ENCODE measurements around the gene CREBBP.
A peak's percentile ranks its signal among the peaks of the same experiment; 100 is the strongest.

The CREBBP gene

DNA sequence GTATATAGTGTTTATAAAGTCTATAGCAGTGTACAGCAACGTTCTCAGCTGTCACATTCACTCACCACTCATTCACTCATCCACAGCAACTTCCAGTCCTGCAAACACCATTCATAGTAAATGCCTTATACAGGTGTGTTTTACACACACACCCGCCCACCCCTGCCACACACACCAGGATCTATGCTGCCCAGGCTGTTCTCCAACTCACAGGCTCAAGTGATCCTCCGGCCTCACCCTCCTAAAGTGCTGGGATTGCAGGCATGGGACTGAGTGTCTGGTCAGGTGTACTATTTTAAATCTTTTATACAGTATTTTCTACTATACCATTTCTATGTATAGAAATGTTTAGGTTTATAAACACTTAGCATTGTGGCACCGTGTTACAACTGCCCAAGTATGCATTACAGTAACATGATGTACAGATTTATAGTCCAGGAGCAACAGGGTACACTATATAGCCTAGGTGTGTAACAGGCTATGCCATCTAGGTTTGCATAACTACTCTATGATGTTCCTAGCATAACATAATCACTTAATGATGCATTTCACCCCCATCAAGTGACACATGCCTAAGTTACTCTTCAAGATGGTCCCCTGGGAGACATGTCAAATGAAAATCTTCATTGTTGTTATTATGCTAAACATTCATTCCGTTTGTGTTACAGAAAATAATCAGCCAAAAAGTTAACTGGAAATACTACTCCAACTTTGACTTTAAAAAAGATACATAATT is 42.5 kb downstream of the CREBBP start:
- Histone ChIP-seq H3K27ac (ENCODE audit: low read length) (no peak overlapping the region), H3K9me3 (ENCODE audit: control insufficient read depth in 2 of 2, low read length in 2 of 2) (peaks cover 0 to 3% of the 10 kb centered on the region in 2 donors), H3K36me3 (ENCODE audit: control insufficient read depth in 2 of 2, insufficient read depth in 2 of 2, low read length in 2 of 2) (no peaks in the 10 kb centered on the region), H3K27me3 (ENCODE audit: control insufficient read depth in 1 of 2, insufficient read depth in 2 of 2, low read length in 2 of 2) (no peaks in the 10 kb centered on the region), H3K4me1 (ENCODE audit: control insufficient read depth, insufficient read depth, low read length) (peaks cover 3% of the 10 kb centered on the region), H3K9ac (ENCODE audit: low read length in 2 of 2) (no peak overlapping the region), H3K4me3 (ENCODE audit: low read length in 2 of 2) (no peak overlapping the region)

DNA sequence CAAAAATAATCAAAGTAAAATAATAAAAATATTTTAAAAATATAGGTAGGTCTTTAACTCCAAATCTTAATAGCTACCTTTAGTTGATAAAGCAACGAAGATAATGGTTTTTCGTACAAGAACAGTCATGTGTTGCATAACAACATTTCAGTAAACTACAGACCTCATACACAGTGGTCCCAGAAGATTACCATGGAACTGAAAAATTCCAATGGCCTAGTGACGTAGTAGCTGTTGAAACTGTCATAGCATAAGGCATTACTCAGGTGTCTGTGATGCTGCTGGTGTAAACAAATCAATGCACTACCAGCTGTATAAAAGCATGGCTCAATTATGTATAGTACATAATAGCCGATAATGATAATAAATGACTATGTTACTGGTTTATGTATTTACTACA is 43.9 kb downstream of the CREBBP start:
- Histone ChIP-seq H3K9me3 (ENCODE audit: control insufficient read depth in 2 of 2, low read length in 2 of 2) (peaks cover 2 to 7% of the 10 kb centered on the region in 2 donors), H3K9ac (ENCODE audit: low read length in 2 of 2) (no peak overlapping the region), H3K27me3 (ENCODE audit: control insufficient read depth in 1 of 2, insufficient read depth in 2 of 2, low read length in 2 of 2) (no peaks in the 10 kb centered on the region), H3K4me3 (ENCODE audit: low read length in 2 of 2) (no peak overlapping the region), H3K27ac (ENCODE audit: low read length) (no peak overlapping the region), H3K36me3 (ENCODE audit: control insufficient read depth in 2 of 2, insufficient read depth in 2 of 2, low read length in 2 of 2) (no peaks in the 10 kb centered on the region), H3K4me1 (ENCODE audit: control insufficient read depth, insufficient read depth, low read length) (peaks cover 3% of the 10 kb centered on the region)

DNA sequence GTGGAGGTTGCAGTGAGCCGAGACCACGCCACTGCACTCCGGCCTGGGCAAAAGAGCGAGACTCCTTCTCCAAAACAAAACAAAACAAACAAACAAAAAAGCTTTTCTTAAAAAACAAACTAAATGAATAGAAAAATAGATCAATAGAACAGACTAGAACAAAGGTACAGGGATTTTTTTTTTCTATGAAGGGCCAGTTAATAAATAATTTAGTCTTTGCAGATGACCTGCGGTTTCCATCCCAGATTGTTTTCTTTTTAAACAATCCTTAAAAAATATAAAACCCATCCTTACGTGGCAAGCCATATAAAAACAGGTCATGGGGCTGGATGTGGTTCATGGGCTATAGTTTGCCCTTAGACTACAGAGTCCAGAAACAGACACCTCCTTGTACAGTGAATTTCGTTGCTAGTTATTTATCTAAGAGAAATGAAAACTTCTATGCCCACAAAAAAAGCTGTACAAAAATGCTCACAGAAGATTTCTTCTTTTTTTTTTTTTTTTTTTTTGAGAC is 45.4 kb downstream of the CREBBP start:
- no peak overlapping the region for H3K9ac ChIP-seq (ENCODE audit: low read length in 2 of 2)
- H3K27me3 ChIP-seq (ENCODE audit: control insufficient read depth in 1 of 2, insufficient read depth in 2 of 2, low read length in 2 of 2): no peaks in the 10 kb centered on the region
- no peak overlapping the region for H3K4me3 ChIP-seq (ENCODE audit: low read length in 2 of 2)
- H3K4me1 ChIP-seq (ENCODE audit: control insufficient read depth, insufficient read depth, low read length): peaks cover 3% of the 10 kb centered on the region
- no peak overlapping the region for H3K27ac ChIP-seq (ENCODE audit: low read length)
- no peaks in the 10 kb centered on the region for H3K36me3 ChIP-seq (ENCODE audit: control insufficient read depth in 2 of 2, insufficient read depth in 2 of 2, low read length in 2 of 2)
- peaks cover 2 to 7% of the 10 kb centered on the region in 2 donors for H3K9me3 ChIP-seq (ENCODE audit: control insufficient read depth in 2 of 2, low read length in 2 of 2)

DNA sequence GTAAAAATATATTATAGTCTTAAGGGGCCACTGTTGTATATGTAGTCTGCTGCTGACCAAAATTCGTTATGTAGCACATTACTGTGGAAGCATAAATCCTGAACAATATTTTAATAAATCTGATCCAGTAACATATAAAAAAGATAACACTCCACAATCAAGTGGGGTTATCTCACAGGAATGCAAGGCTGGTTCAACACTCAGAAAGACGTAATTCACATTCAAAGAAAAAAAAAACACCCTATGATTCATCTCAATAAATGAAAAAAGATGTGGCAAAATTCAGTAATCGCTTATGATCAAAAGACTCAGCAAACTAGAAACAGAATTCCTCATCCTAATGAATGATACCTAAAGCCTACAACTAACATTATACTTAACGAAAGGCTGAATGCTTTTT is 47.8 kb downstream of the CREBBP start:
- Histone ChIP-seq H3K4me1 (ENCODE audit: control insufficient read depth, insufficient read depth, low read length) (peaks cover 7% of the 10 kb centered on the region), H3K27ac (ENCODE audit: low read length) (no peak overlapping the region), H3K4me3 (ENCODE audit: low read length in 2 of 2) (no peak overlapping the region), H3K9me3 (ENCODE audit: control insufficient read depth in 2 of 2, low read length in 2 of 2) (peaks cover 2 to 7% of the 10 kb centered on the region in 2 donors), H3K36me3 (ENCODE audit: control insufficient read depth in 2 of 2, insufficient read depth in 2 of 2, low read length in 2 of 2) (no peaks in the 10 kb centered on the region), H3K27me3 (ENCODE audit: control insufficient read depth in 1 of 2, insufficient read depth in 2 of 2, low read length in 2 of 2) (no peaks in the 10 kb centered on the region), H3K9ac (ENCODE audit: low read length in 2 of 2) (no peak overlapping the region)

DNA sequence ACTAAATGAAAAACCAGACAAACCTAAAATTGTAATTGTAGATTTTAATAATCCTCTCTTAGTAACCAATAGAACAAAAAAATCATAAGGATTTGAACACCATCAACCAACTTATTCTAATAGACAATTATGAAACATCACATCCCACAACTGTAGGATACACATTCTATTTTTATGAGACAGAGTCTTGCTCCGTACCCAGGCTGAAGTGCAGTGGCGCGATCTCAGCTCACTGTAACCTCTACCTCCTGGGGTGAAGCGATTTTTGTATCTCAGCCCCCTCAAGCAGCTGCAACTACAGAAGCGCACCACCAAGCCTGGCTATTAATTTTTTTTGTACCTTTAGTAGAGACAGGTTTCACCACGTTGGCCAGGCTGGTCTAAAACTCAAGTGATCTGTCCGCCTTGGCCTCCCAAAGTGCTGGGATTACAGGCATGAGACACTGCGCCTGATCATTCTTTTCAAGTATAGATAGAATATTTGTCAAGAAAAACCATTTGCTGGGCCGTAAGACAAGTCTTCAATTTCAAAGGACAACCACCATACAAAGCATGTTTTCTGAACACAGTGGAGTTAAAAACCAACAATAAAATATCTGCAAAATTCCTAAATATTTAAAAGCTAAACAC is 49.8 kb downstream of the CREBBP start:
- no peak overlapping the region for H3K27ac ChIP-seq (ENCODE audit: low read length)
- H3K4me1 ChIP-seq (ENCODE audit: control insufficient read depth, insufficient read depth, low read length): peaks cover 9% of the 10 kb centered on the region

DNA sequence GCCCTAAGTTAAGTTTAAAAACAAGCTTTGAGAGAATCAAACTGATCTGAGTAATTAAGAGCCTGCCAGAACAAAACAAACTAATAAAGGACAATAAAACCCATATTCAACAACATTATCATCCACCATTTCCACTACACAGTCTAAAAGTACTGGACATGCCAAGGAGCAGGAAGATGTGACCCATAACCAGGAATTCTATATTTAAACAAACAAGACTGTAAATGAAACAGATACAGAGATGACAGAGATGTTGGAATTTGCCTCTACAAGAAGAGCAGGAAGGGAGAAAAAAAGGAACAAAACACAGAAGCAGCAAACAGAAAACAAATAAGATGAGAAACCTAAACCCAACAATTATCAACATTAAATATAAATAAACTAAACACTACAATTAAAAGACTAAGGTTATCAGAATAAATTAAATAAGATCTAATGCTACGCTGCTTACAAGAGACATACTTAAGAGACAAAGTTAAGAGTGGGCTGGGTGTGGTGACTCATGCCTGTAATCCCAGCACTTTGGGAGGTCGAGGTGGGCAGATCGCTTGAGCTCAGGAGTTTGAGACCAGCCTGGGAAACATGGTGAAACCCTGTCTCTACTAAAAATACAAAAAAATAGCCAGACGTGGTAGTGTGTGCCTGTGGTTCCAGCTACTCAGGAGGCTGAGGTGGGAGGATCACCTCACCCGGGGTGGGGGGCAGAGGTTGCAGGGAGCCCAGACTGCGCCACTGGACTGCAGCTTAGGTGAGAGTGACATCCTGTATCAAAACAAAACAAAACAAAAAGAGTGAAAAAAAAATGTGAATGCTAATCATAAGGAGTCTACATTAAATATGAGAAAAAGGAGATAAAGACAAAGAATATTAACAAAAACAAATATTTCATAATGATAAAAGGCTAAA is 50.6 kb downstream of the CREBBP start:
- peaks cover 11% of the 10 kb centered on the region for H3K4me1 ChIP-seq (ENCODE audit: control insufficient read depth, insufficient read depth, low read length)
- peaks cover 2 to 7% of the 10 kb centered on the region in 2 donors for H3K9me3 ChIP-seq (ENCODE audit: control insufficient read depth in 2 of 2, low read length in 2 of 2)
- H3K36me3 ChIP-seq (ENCODE audit: control insufficient read depth in 2 of 2, insufficient read depth in 2 of 2, low read length in 2 of 2): no peaks in the 10 kb centered on the region
- no peak overlapping the region for H3K9ac ChIP-seq (ENCODE audit: low read length in 2 of 2)
- H3K27me3 ChIP-seq (ENCODE audit: control insufficient read depth in 1 of 2, insufficient read depth in 2 of 2, low read length in 2 of 2): no peaks in the 10 kb centered on the region
- no peak overlapping the region for H3K27ac ChIP-seq (ENCODE audit: low read length)
- H3K4me3 ChIP-seq (ENCODE audit: low read length in 2 of 2): no peak overlapping the region

More for the DNA sequence above, 49.8 kb downstream of the CREBBP start:
- peaks cover 2 to 7% of the 10 kb centered on the region in 2 donors for H3K9me3 ChIP-seq (ENCODE audit: control insufficient read depth in 2 of 2, low read length in 2 of 2)
- H3K4me3 ChIP-seq (ENCODE audit: low read length in 2 of 2): no peak overlapping the region
- no peaks in the 10 kb centered on the region for H3K36me3 ChIP-seq (ENCODE audit: control insufficient read depth in 2 of 2, insufficient read depth in 2 of 2, low read length in 2 of 2)
- no peak overlapping the region for H3K9ac ChIP-seq (ENCODE audit: low read length in 2 of 2)
- H3K27me3 ChIP-seq (ENCODE audit: control insufficient read depth in 1 of 2, insufficient read depth in 2 of 2, low read length in 2 of 2): no peaks in the 10 kb centered on the region

DNA sequence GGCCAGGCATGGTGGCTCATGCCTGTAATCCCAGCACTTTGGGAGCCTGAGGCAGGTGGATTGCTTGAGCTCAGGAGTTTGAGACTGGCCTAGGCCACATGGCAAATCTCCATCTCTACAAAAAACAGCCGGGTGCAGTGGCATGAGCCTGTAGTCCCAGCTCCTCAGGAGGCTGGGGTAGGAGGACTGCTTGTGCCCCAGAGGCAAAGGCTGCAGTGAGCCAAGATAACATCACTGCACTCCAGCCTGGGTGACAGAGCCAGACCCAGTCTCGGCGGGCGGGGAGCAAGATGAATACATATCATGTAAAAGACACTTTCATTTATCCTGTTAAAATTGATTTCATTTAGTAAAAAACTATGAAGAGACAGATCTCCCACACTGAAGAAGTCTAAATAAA is 54.6 kb downstream of the CREBBP start:
- H3K36me3 ChIP-seq (ENCODE audit: control insufficient read depth in 2 of 2, insufficient read depth in 2 of 2, low read length in 2 of 2): no peaks in the 10 kb centered on the region
- H3K4me1 ChIP-seq (ENCODE audit: control insufficient read depth, insufficient read depth, low read length): peaks cover 45% of the 10 kb centered on the region
- H3K4me3 ChIP-seq (ENCODE audit: low read length in 2 of 2): no peak overlapping the region
- no peak overlapping the region for H3K9ac ChIP-seq (ENCODE audit: low read length in 2 of 2)
- no peaks in the 10 kb centered on the region for H3K27me3 ChIP-seq (ENCODE audit: control insufficient read depth in 1 of 2, insufficient read depth in 2 of 2, low read length in 2 of 2)
- H3K27ac ChIP-seq (ENCODE audit: low read length): no peak overlapping the region
- no peaks in the 10 kb centered on the region for H3K9me3 ChIP-seq (ENCODE audit: control insufficient read depth in 2 of 2, low read length in 2 of 2)

DNA sequence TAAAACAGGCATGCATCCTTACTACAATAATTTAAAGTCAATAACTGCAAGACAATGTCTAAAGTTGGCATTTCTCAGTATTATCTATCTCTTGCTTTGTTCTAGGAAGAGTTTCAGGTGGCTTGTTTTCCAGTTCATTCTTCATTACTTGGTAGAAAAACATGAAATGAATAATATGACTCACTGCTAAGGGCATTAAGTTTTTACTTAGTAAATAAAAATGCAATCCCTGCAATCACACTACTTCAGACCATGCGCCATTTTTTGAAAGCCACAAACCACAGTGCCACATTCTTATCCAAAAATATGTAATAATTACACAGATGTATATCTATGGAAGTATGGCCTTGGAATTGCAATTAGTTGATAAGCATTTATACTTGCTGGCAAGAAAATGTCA is 55.4 kb downstream of the CREBBP start:
- Histone ChIP-seq H3K27me3 (ENCODE audit: control insufficient read depth in 1 of 2, insufficient read depth in 2 of 2, low read length in 2 of 2) (no peaks in the 10 kb centered on the region), H3K27ac (ENCODE audit: low read length) (no peak overlapping the region), H3K9me3 (ENCODE audit: control insufficient read depth in 2 of 2, low read length in 2 of 2) (no peaks in the 10 kb centered on the region), H3K4me3 (ENCODE audit: low read length in 2 of 2) (no peak overlapping the region), H3K36me3 (ENCODE audit: control insufficient read depth in 2 of 2, insufficient read depth in 2 of 2, low read length in 2 of 2) (no peaks in the 10 kb centered on the region), H3K4me1 (ENCODE audit: control insufficient read depth, insufficient read depth, low read length) (peaks cover 52% of the 10 kb centered on the region), H3K9ac (ENCODE audit: low read length in 2 of 2) (no peak overlapping the region)

DNA sequence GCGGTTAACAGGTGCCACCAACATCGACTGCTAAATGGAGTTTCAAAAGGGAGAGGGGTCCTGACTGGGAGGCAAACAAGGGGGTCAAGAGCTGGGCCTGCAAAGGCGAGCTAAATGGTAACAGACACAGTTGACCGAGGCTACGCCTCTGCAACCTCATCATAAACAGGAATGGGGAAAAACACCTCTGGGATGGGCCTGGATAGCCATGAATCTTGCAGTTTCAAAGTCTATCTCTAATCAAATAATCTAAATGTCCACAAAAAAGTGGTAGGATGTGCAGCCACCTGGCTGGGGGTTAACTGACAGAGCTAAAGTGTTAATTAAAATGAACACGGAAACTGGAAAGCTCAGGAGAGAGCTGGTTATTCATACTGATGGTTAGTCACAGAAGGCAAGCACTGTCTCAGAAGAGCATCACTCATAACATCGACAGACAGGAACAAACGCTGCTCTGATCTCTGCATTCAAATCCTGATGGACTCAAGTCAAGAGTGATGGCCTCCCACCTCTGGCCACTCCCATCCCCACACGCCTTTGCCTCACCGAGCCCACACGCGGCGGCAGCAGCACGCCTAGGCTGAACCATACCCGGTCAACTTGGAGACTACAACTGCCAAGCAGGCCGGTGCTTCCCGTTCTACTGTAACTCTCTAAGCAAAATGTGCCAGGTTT is 56.3 kb downstream of the CREBBP start:
- H3K9me3 ChIP-seq (ENCODE audit: control insufficient read depth in 2 of 2, low read length in 2 of 2): no peaks in the 10 kb centered on the region
- H3K27ac ChIP-seq (ENCODE audit: low read length): no peak overlapping the region
- H3K4me3 ChIP-seq (ENCODE audit: low read length in 2 of 2): peak overlapping the region in 1 of 2 donors; percentile 3
- no peaks in the 10 kb centered on the region for H3K27me3 ChIP-seq (ENCODE audit: control insufficient read depth in 1 of 2, insufficient read depth in 2 of 2, low read length in 2 of 2)
- no peak overlapping the region for H3K9ac ChIP-seq (ENCODE audit: low read length in 2 of 2)
- peaks cover 55% of the 10 kb centered on the region for H3K4me1 ChIP-seq (ENCODE audit: control insufficient read depth, insufficient read depth, low read length)
- H3K36me3 ChIP-seq (ENCODE audit: control insufficient read depth in 2 of 2, insufficient read depth in 2 of 2, low read length in 2 of 2): no peaks in the 10 kb centered on the region

DNA sequence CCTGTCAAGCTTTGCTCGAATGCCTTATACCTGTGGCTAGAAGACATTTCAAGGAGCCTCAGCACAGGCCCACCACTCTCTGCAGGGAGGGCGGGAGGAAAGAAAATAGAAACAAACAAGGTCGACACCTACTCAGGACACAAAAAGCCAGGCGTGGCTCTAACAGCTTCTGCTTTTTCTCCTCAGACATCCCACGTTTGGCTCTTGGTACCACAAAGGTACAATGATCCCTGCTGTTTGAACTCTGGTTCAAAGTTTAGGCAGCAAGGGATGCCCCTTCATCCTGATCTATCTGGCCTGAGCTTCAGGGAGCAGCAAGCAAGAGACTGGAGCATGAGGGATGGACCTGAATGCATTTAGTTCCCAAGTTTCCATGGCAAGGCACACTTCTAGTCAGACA is 57.1 kb downstream of the CREBBP start:
- no peak overlapping the region for H3K27ac ChIP-seq (ENCODE audit: low read length)
- no peaks in the 10 kb centered on the region for H3K27me3 ChIP-seq (ENCODE audit: control insufficient read depth in 1 of 2, insufficient read depth in 2 of 2, low read length in 2 of 2)
- no peak overlapping the region for H3K9ac ChIP-seq (ENCODE audit: low read length in 2 of 2)
- no peaks in the 10 kb centered on the region for H3K9me3 ChIP-seq (ENCODE audit: control insufficient read depth in 2 of 2, low read length in 2 of 2)
- no peaks in the 10 kb centered on the region for H3K36me3 ChIP-seq (ENCODE audit: control insufficient read depth in 2 of 2, insufficient read depth in 2 of 2, low read length in 2 of 2)
- H3K4me3 ChIP-seq (ENCODE audit: low read length in 2 of 2): no peak overlapping the region
- H3K4me1 ChIP-seq (ENCODE audit: control insufficient read depth, insufficient read depth, low read length): peaks cover 61% of the 10 kb centered on the region

All from stomach smooth muscle (tissue), 2 donors.